Activated naive CD8-positive, alpha-beta T cell treated with anti-CD3 and anti-CD28 coated beads, Interleukin-2, amount 50 U/mL, for 24 hours (primary cell): Measurements from ENCODE around the gene ARHGEF26.

Experiments used
- ATAC-seq: fragments of 150-1000 bp; cut with Tn5 transposase; one replicate; pipeline ENCODE4 v1.10.0; 2021
- DNase-seq: peaks from one replicate; pipeline ENCODE4 v3.0.0; 2021
- H3K27ac Mint-ChIP-seq: one replicate; pipeline ENCODE4 v1.8.0; 2021; ENCODE audit warnings: mild to moderate bottlenecking, mixed read lengths
- H3K27me3 Mint-ChIP-seq: one replicate; pipeline ENCODE4 v1.8.0; 2021; ENCODE audit warnings: mixed read lengths
- H3K36me3 Mint-ChIP-seq: one replicate; pipeline ENCODE4 v1.8.0; 2021; ENCODE audit warnings: low read depth, mixed read lengths
- H3K4me1 Mint-ChIP-seq: one replicate; pipeline ENCODE4 v1.8.0; 2021; ENCODE audit warnings: mixed read lengths
- H3K4me3 Mint-ChIP-seq: one replicate; pipeline ENCODE4 v1.8.0; 2021; ENCODE audit warnings: mild to moderate bottlenecking, moderate library complexity, mixed read lengths
- H3K9me3 Mint-ChIP-seq: one replicate; pipeline ENCODE4 v1.8.0; 2021; ENCODE audit warnings: mixed read lengths

Gene ARHGEF26

GRCh38 chr3:154164387-154164786 is 43.2 kb downstream of the ARHGEF26 start:
- Mint-ChIP-seq H3K27ac (no peak overlapping the region), H3K36me3 (no peaks in the 10 kb centered on the region), H3K9me3 (no peaks in the 10 kb centered on the region), H3K4me1 (no peaks in the 10 kb centered on the region), H3K27me3 (no peaks in the 10 kb centered on the region), H3K4me3 (no peak overlapping the region)
- ATAC-seq (no peak), DNase-seq (no peak)

- no peak for ATAC-seq
- DNase-seq: no peak
- no peak overlapping the region for H3K4me3 Mint-ChIP-seq
- no peaks in the 10 kb centered on the region for H3K9me3 Mint-ChIP-seq
- H3K4me1 Mint-ChIP-seq: no peaks in the 10 kb centered on the region
- H3K27ac Mint-ChIP-seq: no peak overlapping the region
- H3K36me3 Mint-ChIP-seq: no peaks in the 10 kb centered on the region
- no peaks in the 10 kb centered on the region for H3K27me3 Mint-ChIP-seq
Observed at GRCh38 chr3:154168998-154169795, 48.0 kb downstream of the ARHGEF26 start.

- ATAC-seq: no peak
- no peak overlapping the region for H3K4me3 Mint-ChIP-seq
- H3K36me3 Mint-ChIP-seq: no peaks in the 10 kb centered on the region
- no peaks in the 10 kb centered on the region for H3K9me3 Mint-ChIP-seq
- H3K27me3 Mint-ChIP-seq: no peaks in the 10 kb centered on the region
- no peaks in the 10 kb centered on the region for H3K4me1 Mint-ChIP-seq
- no peak for DNase-seq
- no peak overlapping the region for H3K27ac Mint-ChIP-seq
Observed at GRCh38 chr3:154169796-154170110, 48.6 kb downstream of the ARHGEF26 start.

- no peak for ATAC-seq
- H3K27ac Mint-ChIP-seq: no peak overlapping the region
- H3K36me3 Mint-ChIP-seq: no peaks in the 10 kb centered on the region
- no peaks in the 10 kb centered on the region for H3K27me3 Mint-ChIP-seq
- no peaks in the 10 kb centered on the region for H3K4me1 Mint-ChIP-seq
- DNase-seq: no peak
- H3K9me3 Mint-ChIP-seq: no peaks in the 10 kb centered on the region
- no peak overlapping the region for H3K4me3 Mint-ChIP-seq
Observed at GRCh38 chr3:154170300-154170699, 49.1 kb downstream of the ARHGEF26 start.

- Mint-ChIP-seq H3K36me3 (no peaks in the 10 kb centered on the region), H3K9me3 (no peaks in the 10 kb centered on the region), H3K4me1 (no peaks in the 10 kb centered on the region), H3K4me3 (no peak overlapping the region), H3K27me3 (no peaks in the 10 kb centered on the region), H3K27ac (no peak overlapping the region)
- DNase-seq: no peak
- no peak for ATAC-seq
Observed at GRCh38 chr3:154175041-154175440, 53.9 kb downstream of the ARHGEF26 start.

- Mint-ChIP-seq H3K27me3 (no peaks in the 10 kb centered on the region), H3K4me1 (no peaks in the 10 kb centered on the region), H3K36me3 (no peaks in the 10 kb centered on the region), H3K9me3 (no peaks in the 10 kb centered on the region), H3K4me3 (no peak overlapping the region), H3K27ac (no peak overlapping the region)
- DNase-seq: no peak
- no peak for ATAC-seq
Observed at GRCh38 chr3:154176036-154176435, 54.8 kb downstream of the ARHGEF26 start.

GRCh38 chr3:154177406-154177805 is 56.2 kb downstream of the ARHGEF26 start:
- H3K9me3 Mint-ChIP-seq: no peaks in the 10 kb centered on the region
- DNase-seq: no peak
- no peaks in the 10 kb centered on the region for H3K36me3 Mint-ChIP-seq
- no peaks in the 10 kb centered on the region for H3K27me3 Mint-ChIP-seq
- no peak overlapping the region for H3K27ac Mint-ChIP-seq
- no peak overlapping the region for H3K4me3 Mint-ChIP-seq
- no peaks in the 10 kb centered on the region for H3K4me1 Mint-ChIP-seq
- ATAC-seq: no peak

GRCh38 chr3:154178172-154178571 is 57.0 kb downstream of the ARHGEF26 start:
- Mint-ChIP-seq H3K4me3 (no peak overlapping the region), H3K36me3 (no peaks in the 10 kb centered on the region), H3K4me1 (no peaks in the 10 kb centered on the region), H3K27me3 (no peaks in the 10 kb centered on the region), H3K9me3 (no peaks in the 10 kb centered on the region), H3K27ac (no peak overlapping the region)
- no peak for ATAC-seq
- no peak for DNase-seq

GRCh38 chr3:154180836-154181691 is 59.9 kb downstream of the ARHGEF26 start:
- peaks cover 1% of the 10 kb centered on the region for H3K27me3 Mint-ChIP-seq

GRCh38 chr3:154182322-154182922 is 61.2 kb downstream of the ARHGEF26 start:
- H3K27me3 Mint-ChIP-seq: peaks cover 1% of the 10 kb centered on the region
- no peak overlapping the region for H3K27ac Mint-ChIP-seq
- no peaks in the 10 kb centered on the region for H3K36me3 Mint-ChIP-seq
- no peaks in the 10 kb centered on the region for H3K4me1 Mint-ChIP-seq
- ATAC-seq (no peak), DNase-seq (no peak)
- H3K9me3 Mint-ChIP-seq: no peaks in the 10 kb centered on the region
- H3K4me3 Mint-ChIP-seq: no peak overlapping the region

More at GRCh38 chr3:154180836-154181691, 59.9 kb downstream of the ARHGEF26 start:
- Mint-ChIP-seq H3K27ac (no peak overlapping the region), H3K4me3 (no peak overlapping the region), H3K4me1 (no peaks in the 10 kb centered on the region), H3K36me3 (no peaks in the 10 kb centered on the region), H3K9me3 (no peaks in the 10 kb centered on the region)
- ATAC-seq (no peak), DNase-seq (no peak)

- no peaks in the 10 kb centered on the region for H3K4me1 Mint-ChIP-seq
- no peaks in the 10 kb centered on the region for H3K9me3 Mint-ChIP-seq
- peaks cover 1% of the 10 kb centered on the region for H3K27me3 Mint-ChIP-seq
- no peak overlapping the region for H3K27ac Mint-ChIP-seq
- no peaks in the 10 kb centered on the region for H3K36me3 Mint-ChIP-seq
- DNase-seq (no peak), ATAC-seq (no peak)
- no peak overlapping the region for H3K4me3 Mint-ChIP-seq
Observed at GRCh38 chr3:154182975-154183374, 61.8 kb downstream of the ARHGEF26 start.

- Mint-ChIP-seq H3K27me3 (peaks cover 1% of the 10 kb centered on the region), H3K4me1 (no peaks in the 10 kb centered on the region), H3K36me3 (no peaks in the 10 kb centered on the region), H3K4me3 (no peak overlapping the region), H3K9me3 (no peaks in the 10 kb centered on the region), H3K27ac (no peak overlapping the region)
- ATAC-seq: no peak
- no peak for DNase-seq
Observed at GRCh38 chr3:154184582-154184981, 63.4 kb downstream of the ARHGEF26 start.

- ATAC-seq (no peak), DNase-seq (no peak)
- no peaks in the 10 kb centered on the region for H3K36me3 Mint-ChIP-seq
- H3K4me1 Mint-ChIP-seq: no peaks in the 10 kb centered on the region
- no peak overlapping the region for H3K4me3 Mint-ChIP-seq
- H3K27ac Mint-ChIP-seq: no peak overlapping the region
- peaks cover 4% of the 10 kb centered on the region for H3K27me3 Mint-ChIP-seq
- H3K9me3 Mint-ChIP-seq: no peaks in the 10 kb centered on the region
Observed at GRCh38 chr3:154188437-154188836, 67.2 kb downstream of the ARHGEF26 start.

GRCh38 chr3:154188846-154189245 is 67.7 kb downstream of the ARHGEF26 start:
- no peak overlapping the region for H3K27ac Mint-ChIP-seq
- H3K27me3 Mint-ChIP-seq: peaks cover 4% of the 10 kb centered on the region
- no peaks in the 10 kb centered on the region for H3K9me3 Mint-ChIP-seq
- DNase-seq (no peak), ATAC-seq (no peak)
- H3K4me1 Mint-ChIP-seq: no peaks in the 10 kb centered on the region
- H3K36me3 Mint-ChIP-seq: no peaks in the 10 kb centered on the region
- H3K4me3 Mint-ChIP-seq: no peak overlapping the region

GRCh38 chr3:154191520-154191919 is 70.3 kb downstream of the ARHGEF26 start:
- no peaks in the 10 kb centered on the region for H3K36me3 Mint-ChIP-seq
- DNase-seq (no peak), ATAC-seq (no peak)
- H3K9me3 Mint-ChIP-seq: no peaks in the 10 kb centered on the region
- H3K4me3 Mint-ChIP-seq: no peak overlapping the region
- no peaks in the 10 kb centered on the region for H3K4me1 Mint-ChIP-seq
- H3K27ac Mint-ChIP-seq: no peak overlapping the region
- H3K27me3 Mint-ChIP-seq: peaks cover 10% of the 10 kb centered on the region
